ENCODE measurements around the gene NRXN3.

Gene NRXN3

GRCh38 chr14:78997811-78998210, 827.6 kb downstream of the NRXN3 start:
- no peaks in the 10 kb centered on the region for H4K20me1 ChIP-seq (ENCODE audit: insufficient read depth, low read length)
- H3K4me1 ChIP-seq (ENCODE audit: insufficient read depth, low read length, severe bottlenecking), result no peaks in the 10 kb centered on the region
- no peaks in the 10 kb centered on the region for H3F3A ChIP-seq (ENCODE audit: insufficient read depth, low read length)
- H2AFZ ChIP-seq (ENCODE audit: low read length), result no peak overlapping the region
- no peak overlapping the region for H3K4me2 ChIP-seq (ENCODE audit: low read length)
- H3K9me3 ChIP-seq (ENCODE audit: low read length), result no peaks in the 10 kb centered on the region
- no peak overlapping the region for H3K9ac ChIP-seq (ENCODE audit: low read length)
- no peak overlapping the region for H3K27ac ChIP-seq (ENCODE audit: low read depth, low read length, poor library complexity, severe bottlenecking)
- no peak overlapping the region for H3K4me3 ChIP-seq (ENCODE audit: low read depth, low read length, poor library complexity, severe bottlenecking)
- no peaks in the 10 kb centered on the region for H3K36me3 ChIP-seq (ENCODE audit: insufficient read depth, low read length)
- no peaks in the 10 kb centered on the region for H3K79me2 ChIP-seq (ENCODE audit: insufficient read depth, low read length)
- no peaks in the 10 kb centered on the region for H3K9me2 ChIP-seq (ENCODE audit: low read depth, low read length)
- no peaks in the 10 kb centered on the region for H3K27me3 ChIP-seq (ENCODE audit: insufficient read depth, low read length)
- no peak for TF ChIP-seq EZH2 (IDR thresholded peaks at IDR 0.05; ENCODE audit: borderline replicate concordance, low read length)
- no peak for TF ChIP-seq CTCF (IDR thresholded peaks at IDR 0.05; ENCODE audit: low read length)

GRCh38 chr14:79009286-79009685, 839.1 kb downstream of the NRXN3 start:
- no peaks in the 10 kb centered on the region for H4K20me1 ChIP-seq (ENCODE audit: insufficient read depth, low read length)
- H3K4me2 ChIP-seq (ENCODE audit: low read length), result no peak overlapping the region
- no peaks in the 10 kb centered on the region for H3K79me2 ChIP-seq (ENCODE audit: insufficient read depth, low read length)
- no peak overlapping the region for H3K9ac ChIP-seq (ENCODE audit: low read length)
- no peaks in the 10 kb centered on the region for H3K27me3 ChIP-seq (ENCODE audit: insufficient read depth, low read length)
- no peaks in the 10 kb centered on the region for H3K4me1 ChIP-seq (ENCODE audit: insufficient read depth, low read length, severe bottlenecking)
- no peak overlapping the region for H3K27ac ChIP-seq (ENCODE audit: low read depth, low read length, poor library complexity, severe bottlenecking)
- no peaks in the 10 kb centered on the region for H3K36me3 ChIP-seq (ENCODE audit: insufficient read depth, low read length)
- no peaks in the 10 kb centered on the region for H3F3A ChIP-seq (ENCODE audit: insufficient read depth, low read length)
- no peak overlapping the region for H2AFZ ChIP-seq (ENCODE audit: low read length)
- no peaks in the 10 kb centered on the region for H3K9me2 ChIP-seq (ENCODE audit: low read depth, low read length)
- no peak overlapping the region for H3K4me3 ChIP-seq (ENCODE audit: low read depth, low read length, poor library complexity, severe bottlenecking)
- H3K9me3 ChIP-seq (ENCODE audit: low read length), result no peaks in the 10 kb centered on the region
- TF ChIP-seq EZH2 (IDR thresholded peaks at IDR 0.05; ENCODE audit: borderline replicate concordance, low read length) (no peak), CTCF (IDR thresholded peaks at IDR 0.05; ENCODE audit: low read length) (no peak)

GRCh38 chr14:79011091-79011919, 841.1 kb downstream of the NRXN3 start:
- no peaks in the 10 kb centered on the region for H3K9me3 ChIP-seq (ENCODE audit: low read length)
- H2AFZ ChIP-seq (ENCODE audit: low read length), result no peak overlapping the region
- H3K4me3 ChIP-seq (ENCODE audit: low read depth, low read length, poor library complexity, severe bottlenecking), result no peak overlapping the region
- TF ChIP-seq CTCF (IDR thresholded peaks at IDR 0.05; ENCODE audit: low read length), result peak; percentile 30
- TF ChIP-seq EZH2 (IDR thresholded peaks at IDR 0.05; ENCODE audit: borderline replicate concordance, low read length), result no peak
- H3K79me2 ChIP-seq (ENCODE audit: insufficient read depth, low read length), result no peaks in the 10 kb centered on the region
- H3K9me2 ChIP-seq (ENCODE audit: low read depth, low read length), result no peaks in the 10 kb centered on the region
- no peaks in the 10 kb centered on the region for H4K20me1 ChIP-seq (ENCODE audit: insufficient read depth, low read length)
- H3K27ac ChIP-seq (ENCODE audit: low read depth, low read length, poor library complexity, severe bottlenecking), result no peak overlapping the region
- no peak overlapping the region for H3K9ac ChIP-seq (ENCODE audit: low read length)
- H3K27me3 ChIP-seq (ENCODE audit: insufficient read depth, low read length), result no peaks in the 10 kb centered on the region
- H3K36me3 ChIP-seq (ENCODE audit: insufficient read depth, low read length), result no peaks in the 10 kb centered on the region
- H3K4me2 ChIP-seq (ENCODE audit: low read length), result no peak overlapping the region
- H3K4me1 ChIP-seq (ENCODE audit: insufficient read depth, low read length, severe bottlenecking), result no peaks in the 10 kb centered on the region
- H3F3A ChIP-seq (ENCODE audit: insufficient read depth, low read length), result no peaks in the 10 kb centered on the region

All from OCI-LY1 (cell line).